Stomach (tissue), 9 donors: ENCODE results near the gene ZFPM1. TPM values are rescaled to one million over a fixed set of nuclear protein-coding genes. Genes with fewer than 3 reads are reported as not detected.

Experiments
- DNase-seq, 2 donors: peaks; one replicate each; pipeline versions ENCODE4 v3.0.0 to v3.0.0-alpha.2; 2013 to 2019
- H3K27ac ChIP-seq, 5 donors: fragments of 200-600 bp in 4 of 5; sonication (generic) in 4 of 5; one replicate each; pipeline ENCODE4 v1.5.1; 2013 to 2019; ENCODE audit warnings: mild to moderate bottlenecking in 1 of 5, moderate library complexity in 1 of 5
- H3K27me3 ChIP-seq, 3 donors: fragments of 200-600 bp; sonication (generic); one replicate each; pipeline ENCODE4 v1.5.1; 2017 to 2019; ENCODE audit warnings: mixed run types in 1 of 3
- H3K36me3 ChIP-seq, 4 donors: fragments of 200-600 bp; sonication (generic); 1 replicate in 3 of 4; 2 replicates in 1 of 4; pipeline ENCODE4 v1.5.1; 2016 to 2019
- H3K4me1 ChIP-seq, 4 donors: fragments of 200-600 bp; sonication (generic); one replicate each; pipeline ENCODE4 v1.5.1; 2016 to 2019
- H3K4me3 ChIP-seq, 4 donors: fragments of 200-600 bp; sonication (generic) in 3 of 4; one replicate each; pipeline ENCODE4 v1.5.1; 2016 to 2019; ENCODE audit warnings: mild to moderate bottlenecking in 1 of 4
- H3K9me3 ChIP-seq, 4 donors: fragments of 200-600 bp; sonication (generic); one replicate each; pipeline ENCODE4 v1.5.1; 2016 to 2019
- EP300 ChIP-seq: sonication (generic); formaldehyde crosslinking; IDR thresholded peaks from one replicate; pipeline ENCODE4 v1.6.1; 2017; ENCODE audit warnings: antibody characterized with exemption
- POLR2A ChIP-seq, 4 donors: fragments of 450-650 bp; IDR thresholded peaks; one replicate each; pipeline ENCODE4 v1.6.1; 2016; ENCODE audit warnings: antibody characterized with exemption in 4 of 4, control low read depth in 2 of 4, mild to moderate bottlenecking in 1 of 4, moderate library complexity in 1 of 4
- POLR2AphosphoS5 ChIP-seq, 3 donors: sonication (generic); formaldehyde crosslinking; IDR thresholded peaks; one replicate each; pipeline ENCODE4 v1.6.1; 2016; ENCODE audit warnings: antibody characterized with exemption in 3 of 3
- WGBS, 5 donors: extraction: QIAGEN DNeasy Blood & Tissue Kit in 3 of 5; methylation state at CpG; one replicate each; pipeline versions ENCODE4 v1.1.5 to v1.1.7; 2013 to 2018; 5-methylcytosine and 5-hydroxymethylcytosine counted together
- intact Hi-C: fragments of 100-400 bp; cut with DNase I; formaldehyde crosslinking; loops from one replicate; pipeline ENCODE4 v1.15.1; 2023; ENCODE audit warnings: low total_unique reads
- polyA plus RNA-seq, 3 donors: library from polyadenylated mRNA; stranded (reverse); fragments of 200-250 nt; gene quantifications; one replicate each; pipeline ENCODE4 v1.2.3, GENCODE V29; 2013
- total RNA-seq, 5 donors: library from RNA; depleted of rRNA; stranded (reverse); fragments of >200 nt; gene quantifications; one replicate each; pipeline versions ENCODE4 v1.1.0 to v1.2.3, GENCODE V29; 2014 to 2016
- TF ChIP-seq, protein P1 (sequence below), 7 experiments: fragments of 450-650 bp in 4 of 7; fragments of 200-600 bp in 3 of 7; sonication (generic) in 3 of 7; IDR thresholded peaks; one replicate each; pipeline ENCODE4 v1.5.1; 2016 to 2019; ENCODE audit warnings: antibody characterized with exemption in 7 of 7, control low read depth in 2 of 7, mild to moderate bottlenecking in 1 of 7
- donor health status: healthy with polysubstance abuse.
- donor health status: Bipolar disorder and iron deficiency.
- donor health status: healthy.

The ZFPM1 gene
- total and polyA plus RNA-seq, 8 donors = 3.9 to 85.7 (median 12.9) TPM

DNA sequence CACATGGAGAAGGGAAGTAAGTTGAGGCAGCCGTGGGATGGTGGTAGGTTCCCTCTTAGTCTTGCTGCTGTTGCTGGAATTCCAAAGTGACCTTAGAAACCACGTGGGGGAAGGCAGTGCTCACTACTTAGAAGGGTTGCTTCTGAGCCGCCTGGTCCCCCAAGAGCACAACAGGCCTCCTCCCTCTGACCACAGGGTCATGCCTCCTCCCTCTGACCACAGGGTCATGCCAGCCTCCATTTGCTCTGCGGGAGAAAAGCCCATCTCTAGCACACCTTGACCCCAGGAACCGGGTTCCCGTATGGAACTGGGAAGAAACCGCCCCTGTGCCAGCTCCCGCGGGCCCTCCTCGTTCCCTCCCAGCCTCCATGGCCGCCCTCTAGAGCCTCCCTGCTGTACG lies 13.4 kb upstream of the ZFPM1 start:
- no peak for DNase-seq
- H3K27ac ChIP-seq = no peak overlapping the region
- intact Hi-C loops = loop anchor here (10.0 kb wide), 2 partner anchors 85 to 245 kb away; no protein-coding TSS in a partner anchor
- H3K27me3 ChIP-seq = peaks cover 0 to 58% (median 0%) of the 10 kb centered on the region in 3 donors
- H3K4me3 ChIP-seq = no peak overlapping the region
- TF ChIP-seq POLR2A (IDR thresholded peaks at IDR 0.05) = no peak
- TF ChIP-seq, protein P1, sequence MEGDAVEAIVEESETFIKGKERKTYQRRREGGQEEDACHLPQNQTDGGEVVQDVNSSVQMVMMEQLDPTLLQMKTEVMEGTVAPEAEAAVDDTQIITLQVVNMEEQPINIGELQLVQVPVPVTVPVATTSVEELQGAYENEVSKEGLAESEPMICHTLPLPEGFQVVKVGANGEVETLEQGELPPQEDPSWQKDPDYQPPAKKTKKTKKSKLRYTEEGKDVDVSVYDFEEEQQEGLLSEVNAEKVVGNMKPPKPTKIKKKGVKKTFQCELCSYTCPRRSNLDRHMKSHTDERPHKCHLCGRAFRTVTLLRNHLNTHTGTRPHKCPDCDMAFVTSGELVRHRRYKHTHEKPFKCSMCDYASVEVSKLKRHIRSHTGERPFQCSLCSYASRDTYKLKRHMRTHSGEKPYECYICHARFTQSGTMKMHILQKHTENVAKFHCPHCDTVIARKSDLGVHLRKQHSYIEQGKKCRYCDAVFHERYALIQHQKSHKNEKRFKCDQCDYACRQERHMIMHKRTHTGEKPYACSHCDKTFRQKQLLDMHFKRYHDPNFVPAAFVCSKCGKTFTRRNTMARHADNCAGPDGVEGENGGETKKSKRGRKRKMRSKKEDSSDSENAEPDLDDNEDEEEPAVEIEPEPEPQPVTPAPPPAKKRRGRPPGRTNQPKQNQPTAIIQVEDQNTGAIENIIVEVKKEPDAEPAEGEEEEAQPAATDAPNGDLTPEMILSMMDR (IDR thresholded peaks at IDR 0.05) = no peak
- no peak for TF ChIP-seq EP300
- no peak for TF ChIP-seq POLR2AphosphoS5 (IDR thresholded peaks at IDR 0.05)
- H3K9me3 ChIP-seq = no peaks in the 10 kb centered on the region
- H3K36me3 ChIP-seq = no peaks in the 10 kb centered on the region
- peaks cover 0 to 22% (median 19%) of the 10 kb centered on the region in 4 donors for H3K4me1 ChIP-seq
- 78 to 84% (median 81%) methylated on average over 12 of the region's 12 CpGs for WGBS, 5 donors

DNA sequence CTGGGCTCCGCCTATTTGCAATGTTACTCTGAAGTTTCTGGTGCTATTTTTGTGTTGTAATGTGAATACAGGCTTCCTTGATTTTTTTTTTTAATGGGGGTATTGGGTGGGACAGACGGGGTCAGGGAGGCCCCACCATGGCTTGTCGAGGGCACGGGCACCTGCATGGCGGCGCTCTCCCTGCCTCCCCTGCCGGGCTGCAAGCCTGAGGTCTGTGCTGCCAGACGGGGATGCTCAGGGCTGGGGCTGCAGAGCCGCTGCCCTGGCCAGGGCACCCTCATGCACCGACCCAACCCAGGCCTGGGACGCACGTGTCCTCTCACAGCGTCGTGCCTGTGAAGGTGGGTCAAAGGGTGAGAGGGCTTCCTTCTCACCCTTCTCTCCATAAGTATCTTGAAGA lies 13.0 kb upstream of the ZFPM1 start:
- intact Hi-C loops = loop anchor here (10.0 kb wide), 1 partner anchor 85 kb away; no protein-coding TSS in a partner anchor
- H3K4me3 ChIP-seq = no peak overlapping the region
- H3K36me3 ChIP-seq = no peaks in the 10 kb centered on the region
- peaks cover 0 to 22% (median 19%) of the 10 kb centered on the region in 4 donors for H3K4me1 ChIP-seq
- DNase-seq = no peak
- H3K27ac ChIP-seq = no peak overlapping the region
- WGBS, 5 donors = 74 to 83% (median 79%) methylated on average over 14 of the region's 14 CpGs
- peaks cover 0 to 54% (median 0%) of the 10 kb centered on the region in 3 donors for H3K27me3 ChIP-seq
- TF ChIP-seq, protein P1 (IDR thresholded peaks at IDR 0.05) = no peak
- no peak for TF ChIP-seq POLR2A (IDR thresholded peaks at IDR 0.05)
- no peak for TF ChIP-seq EP300
- TF ChIP-seq POLR2AphosphoS5 (IDR thresholded peaks at IDR 0.05) = no peak
- no peaks in the 10 kb centered on the region for H3K9me3 ChIP-seq

DNA sequence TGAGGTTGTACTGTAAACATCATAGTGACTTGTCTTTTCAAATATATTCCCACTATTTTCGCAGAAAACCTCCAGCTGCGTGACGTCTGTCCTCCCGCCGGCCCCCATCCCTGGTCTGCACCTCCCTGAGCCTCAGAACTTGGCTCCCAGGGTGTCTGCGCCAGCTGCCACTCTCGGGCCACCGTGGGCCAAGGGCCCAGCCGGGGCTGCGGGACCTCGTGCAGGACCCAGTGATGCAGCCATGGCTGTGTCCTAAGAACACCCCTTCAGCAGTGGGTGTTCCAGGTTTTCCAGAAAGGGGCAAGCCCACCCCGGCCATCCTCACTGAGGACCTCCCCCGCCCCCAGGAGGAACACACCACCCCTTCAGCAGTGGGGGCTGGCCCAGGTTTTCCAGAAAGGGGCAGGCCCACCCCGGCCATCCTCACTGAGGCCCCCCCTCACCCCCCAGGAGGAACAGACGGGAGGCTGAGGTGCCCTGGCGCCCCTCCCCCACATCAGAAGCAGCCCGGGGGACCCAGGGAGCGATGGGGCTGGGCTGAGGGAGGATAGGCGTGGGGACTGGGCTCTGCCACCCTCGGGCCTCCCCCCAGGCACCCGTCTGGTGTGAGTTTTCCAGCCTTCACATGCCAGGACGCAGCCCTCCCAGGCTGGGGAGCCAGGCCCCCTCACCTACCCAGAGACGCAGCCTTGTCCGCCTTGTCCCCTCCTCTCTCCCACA lies 12.2 kb upstream of the ZFPM1 start:
- H3K27ac ChIP-seq = no peak overlapping the region
- no peak overlapping the region for H3K4me3 ChIP-seq
- WGBS, 5 donors = 69 to 83% (median 81%) methylated on average over 15 to 24 of the region's 24 CpGs
- TF ChIP-seq EP300 (no peak), POLR2AphosphoS5 (IDR thresholded peaks at IDR 0.05) (no peak), POLR2A (IDR thresholded peaks at IDR 0.05) (no peak)
- TF ChIP-seq, protein P1 (IDR thresholded peaks at IDR 0.05) = no peak
- intact Hi-C loops = loop anchor here (10.0 kb wide), 1 partner anchor 84 kb away; no protein-coding TSS in a partner anchor
- no peak for DNase-seq
- peaks cover 0 to 22% (median 19%) of the 10 kb centered on the region in 4 donors for H3K4me1 ChIP-seq
- H3K36me3 ChIP-seq = no peaks in the 10 kb centered on the region
- H3K27me3 ChIP-seq = peaks cover 0 to 54% (median 0%) of the 10 kb centered on the region in 3 donors
- no peaks in the 10 kb centered on the region for H3K9me3 ChIP-seq

DNA sequence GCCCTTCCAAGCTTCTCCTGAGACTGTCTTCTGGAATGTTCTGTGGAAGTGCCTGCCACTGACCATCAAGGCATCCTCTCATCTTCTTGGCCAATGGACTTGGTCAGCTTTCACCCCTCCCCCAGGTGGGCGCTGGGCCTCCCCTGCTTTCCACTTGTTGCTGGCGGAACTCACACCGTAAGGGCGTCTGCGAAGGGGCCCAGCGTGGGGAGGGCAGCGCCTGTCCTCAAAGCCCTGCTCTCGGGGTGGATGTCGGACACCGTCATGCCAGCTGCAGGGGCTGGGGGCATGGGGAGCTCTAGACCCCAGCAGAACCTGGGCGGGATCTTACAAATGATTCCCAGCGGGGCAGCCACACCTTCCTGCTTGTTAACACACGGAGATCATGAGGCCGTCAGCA lies 11.6 kb upstream of the ZFPM1 start:
- 81 to 89% (median 87%) methylated on average over 12 to 14 of the region's 14 CpGs for WGBS, 5 donors
- intact Hi-C loops = loop anchor here (10.0 kb wide), 1 partner anchor 83 kb away; no protein-coding TSS in a partner anchor
- no peak for TF ChIP-seq POLR2A (IDR thresholded peaks at IDR 0.05)
- TF ChIP-seq, protein P1 (IDR thresholded peaks at IDR 0.05) = no peak
- no peak for TF ChIP-seq POLR2AphosphoS5 (IDR thresholded peaks at IDR 0.05)
- TF ChIP-seq EP300 = no peak

More for the DNA sequence above, 11.6 kb upstream of the ZFPM1 start:
- peaks cover 0 to 55% (median 0%) of the 10 kb centered on the region in 3 donors for H3K27me3 ChIP-seq
- H3K4me3 ChIP-seq = no peak overlapping the region
- peaks cover 0 to 22% (median 19%) of the 10 kb centered on the region in 4 donors for H3K4me1 ChIP-seq
- H3K27ac ChIP-seq = no peak overlapping the region
- no peaks in the 10 kb centered on the region for H3K36me3 ChIP-seq
- H3K9me3 ChIP-seq = no peaks in the 10 kb centered on the region
- DNase-seq = no peak
